Measurements from ENCODE around the gene SLC25A47.
"Not testable (repeated sequence)": the region's sequence is repeated elsewhere in the genome, so short reads cannot be mapped to it uniquely, and the experiment has no call there.

The SLC25A47 gene, protein sequence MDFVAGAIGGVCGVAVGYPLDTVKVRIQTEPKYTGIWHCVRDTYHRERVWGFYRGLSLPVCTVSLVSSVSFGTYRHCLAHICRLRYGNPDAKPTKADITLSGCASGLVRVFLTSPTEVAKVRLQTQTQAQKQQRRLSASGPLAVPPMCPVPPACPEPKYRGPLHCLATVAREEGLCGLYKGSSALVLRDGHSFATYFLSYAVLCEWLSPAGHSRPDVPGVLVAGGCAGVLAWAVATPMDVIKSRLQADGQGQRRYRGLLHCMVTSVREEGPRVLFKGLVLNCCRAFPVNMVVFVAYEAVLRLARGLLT
- total RNA-seq, result 0 to 0.12 (median 0) reads per million in 4 donors

GRCh38 chr14:100323121-100323941 lies at the start of gene SLC25A47:
SLC25A47 (plus strand) TSS chr14:100323339; CDS start chr14:100323415, 76 bp downstream.
- DNase-seq, result no peak

- DNase-seq, result no peak
Observed at GRCh38 chr14:100274250-100274649, 48.9 kb upstream of the SLC25A47 start.

GRCh38 chr14:100275214-100275613 lies 47.9 kb upstream of the SLC25A47 start:
- peak in 1 of 5 donors; percentile 58 for DNase-seq

GRCh38 chr14:100278702-100279101 lies 44.4 kb upstream of the SLC25A47 start:
- no peak for DNase-seq

GRCh38 chr14:100279133-100279532 lies 44.0 kb upstream of the SLC25A47 start:
- no peak for DNase-seq

DNA sequence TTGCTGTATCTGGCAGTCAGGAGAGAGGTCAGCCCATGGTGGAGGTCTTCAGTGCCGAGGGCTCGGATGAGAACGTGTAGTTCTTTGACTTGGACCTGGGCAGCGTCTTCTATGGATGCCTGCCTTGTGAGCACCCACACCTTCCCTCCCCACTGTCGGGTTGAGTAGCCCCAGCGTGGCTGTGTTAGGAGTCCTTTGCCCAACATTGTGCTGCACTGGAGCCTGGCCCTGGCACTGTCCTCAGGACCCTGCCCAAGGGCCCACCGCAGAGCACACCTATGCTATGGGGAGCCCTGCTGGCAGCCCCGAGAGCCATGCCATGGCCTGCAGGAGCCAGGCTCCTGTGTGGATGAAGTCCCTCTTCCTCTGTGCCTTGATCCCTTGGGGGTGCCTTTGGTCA lies 43.6 kb upstream of the SLC25A47 start:
- DNase-seq, result no peak

GRCh38 chr14:100281286-100282082 lies 41.7 kb upstream of the SLC25A47 start:
- DNase-seq, result no peak

GRCh38 chr14:100282083-100282350 lies 41.1 kb upstream of the SLC25A47 start:
- DNase-seq, result no peak

- no peak for DNase-seq
Observed at GRCh38 chr14:100282766-100283419, 40.2 kb upstream of the SLC25A47 start.

GRCh38 chr14:100283436-100283835 lies 39.7 kb upstream of the SLC25A47 start:
- DNase-seq, result not testable (repeated sequence)

- no peak for DNase-seq
Observed at GRCh38 chr14:100283984-100284881, 38.9 kb upstream of the SLC25A47 start.

- DNase-seq, result peak; percentile 66 to 81 (median 70)
Observed at GRCh38 chr14:100285021-100285912, 37.9 kb upstream of the SLC25A47 start.

GRCh38 chr14:100285913-100286400 lies 37.2 kb upstream of the SLC25A47 start:
- no peak for DNase-seq

GRCh38 chr14:100286484-100287191 lies 36.5 kb upstream of the SLC25A47 start:
- no peak for DNase-seq

DNA sequence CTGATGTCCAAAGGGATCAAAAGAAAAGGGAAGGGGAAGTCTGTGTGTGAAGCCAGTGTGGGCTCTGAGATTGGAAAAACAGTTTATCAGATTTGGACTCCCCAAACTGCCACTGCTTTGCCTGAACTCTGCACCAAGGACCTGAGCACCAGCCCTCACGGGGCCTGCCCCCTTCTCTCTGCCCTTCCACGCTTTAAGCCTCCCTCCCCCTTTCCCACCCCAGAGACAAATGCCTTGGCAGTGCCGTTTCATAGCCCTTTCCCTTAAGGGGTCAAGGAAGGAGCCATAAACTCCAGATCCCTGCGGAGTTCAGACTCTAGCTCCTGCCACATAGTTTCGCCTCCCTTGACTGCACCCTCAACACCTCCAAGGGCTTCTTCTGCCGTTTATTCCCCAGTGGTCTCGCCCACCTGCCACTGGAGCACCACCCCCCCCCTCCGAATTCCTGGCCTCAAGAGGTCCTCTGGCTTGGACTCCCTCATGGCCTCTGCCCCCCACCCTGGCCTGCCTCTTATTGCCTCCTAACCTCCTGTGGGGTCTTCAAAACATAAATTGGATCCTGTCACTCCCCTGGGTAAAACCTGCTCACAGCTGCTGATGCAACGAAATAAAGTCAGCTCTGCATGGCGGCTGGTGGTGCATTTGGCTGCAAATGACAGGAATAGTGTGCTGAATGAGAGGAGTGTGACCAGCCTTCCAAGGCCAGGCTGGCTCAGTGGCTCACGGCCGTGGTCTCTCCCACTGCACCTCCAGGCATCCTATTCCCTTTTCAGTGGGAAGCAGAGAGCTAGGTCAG lies 35.7 kb upstream of the SLC25A47 start:
- no peak for DNase-seq

DNA sequence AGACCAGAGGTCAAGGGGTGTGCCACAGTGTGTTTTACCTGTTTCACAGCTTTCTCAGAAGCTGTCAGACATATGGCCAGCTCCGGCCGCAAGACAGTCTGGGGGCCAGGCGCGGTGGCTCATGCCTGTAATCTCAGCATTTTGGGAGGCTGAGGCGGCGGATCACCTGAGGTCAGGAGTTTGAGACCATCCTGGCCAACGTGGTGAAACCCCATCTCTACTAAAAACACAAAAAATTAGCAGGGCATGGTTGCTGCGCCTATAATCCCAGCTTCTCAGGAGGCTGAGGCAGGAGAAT lies 35.2 kb upstream of the SLC25A47 start:
- DNase-seq, result not testable (repeated sequence)

DNA sequence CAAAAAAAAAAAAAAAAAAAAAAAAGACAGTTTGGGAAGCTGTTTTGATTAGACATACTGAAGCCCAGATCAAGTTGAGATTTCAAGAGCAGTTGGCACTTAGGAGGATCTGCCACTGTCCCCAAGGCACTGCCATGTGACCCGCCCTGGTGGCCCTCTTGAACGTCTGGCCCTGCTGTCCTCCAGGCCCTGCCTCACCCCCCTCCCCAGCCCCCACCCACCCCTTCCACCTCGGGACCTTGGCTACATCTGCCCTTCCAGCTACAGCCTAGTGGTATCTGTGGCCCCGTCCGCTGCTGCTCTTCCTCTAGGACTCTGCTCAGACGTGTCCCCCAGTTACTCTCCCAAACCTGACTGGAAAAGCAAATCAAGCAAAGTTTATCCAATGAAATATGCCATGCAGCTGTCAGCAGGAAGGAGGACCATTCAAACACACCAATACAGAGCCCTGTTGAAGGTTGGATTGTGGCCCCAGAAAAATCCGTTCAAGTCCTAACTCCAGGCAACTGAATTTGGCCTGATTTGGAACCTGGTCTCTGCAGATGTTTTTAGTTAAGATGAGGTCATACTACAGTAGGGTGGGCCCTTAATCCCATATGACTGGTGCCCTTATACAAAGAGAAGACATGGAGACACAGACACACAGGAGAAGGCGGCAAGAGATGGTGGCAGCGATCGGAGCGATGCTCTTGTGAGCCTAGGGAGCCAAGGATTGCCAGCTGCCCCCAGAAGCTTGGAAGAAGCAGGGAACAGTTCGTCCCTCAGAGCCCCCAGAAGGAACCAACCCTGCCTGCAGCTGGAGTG lies 34.6 kb upstream of the SLC25A47 start:
- no peak for DNase-seq

GRCh38 chr14:100289916-100290606 lies 33.1 kb upstream of the SLC25A47 start:
- DNase-seq, result no peak

Data from T-helper 1 cell (primary cell).